ENCODE data around the gene FAM236B. TPM values are rescaled to one million over a fixed set of nuclear protein-coding genes. Genes with fewer than 3 reads are reported as not detected.

Gene FAM236B
- total and polyA plus RNA-seq, 2 experiments from 2014 or later, result not detected

DNA sequence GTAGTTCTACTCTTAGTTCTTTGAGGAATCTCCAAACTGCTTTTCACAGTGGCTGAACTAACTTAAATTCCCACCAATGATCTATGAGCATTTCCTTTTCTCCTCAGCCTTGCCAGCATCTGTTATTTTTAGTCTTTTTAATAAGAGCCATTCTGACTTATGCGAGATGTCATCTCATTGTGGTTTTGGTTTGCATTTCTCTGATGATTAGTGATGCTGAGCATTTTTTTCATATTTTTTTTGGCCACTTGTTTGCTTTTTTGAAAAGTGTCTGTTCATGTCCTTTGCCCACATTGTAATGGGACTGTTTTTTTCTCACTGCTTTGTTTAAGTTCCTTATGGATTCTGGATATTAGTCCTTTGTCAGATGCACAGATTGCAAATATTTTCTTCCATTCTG, 46.9 kb downstream of the FAM236B start:
- H3K4me2 ChIP-seq, result no peak overlapping the region
- no peak overlapping the region for H2AFZ ChIP-seq
- no peak overlapping the region for H3K4me3 ChIP-seq
- no peak overlapping the region for H3K27ac Mint-ChIP-seq
- H3K79me2 ChIP-seq (replicated peaks; ENCODE audit: insufficient read depth), result no peaks in the 10 kb centered on the region
- H3K4me1 ChIP-seq (ENCODE audit: insufficient read depth), result peaks cover 4% of the 10 kb centered on the region; the same call in 1 of the 2 replicates
- H3F3A ChIP-seq (replicated peaks; ENCODE audit: low read depth), result no peaks in the 10 kb centered on the region
- DNase-seq (ENCODE audit: low spot score), result no peak
- peaks cover 2% of the 10 kb centered on the region for H3K27me3 Mint-ChIP-seq (ENCODE audit: insufficient read depth, low read depth, poor library complexity)
- no peaks in the 10 kb centered on the region for H3K36me3 Mint-ChIP-seq (ENCODE audit: low read depth)
- no peak for ATAC-seq
- no peaks in the 10 kb centered on the region for H3K27me3 ChIP-seq (ENCODE audit: insufficient read depth)
- H3K4me1 Mint-ChIP-seq, result peaks cover 18% of the 10 kb centered on the region
- H3K9me3 Mint-ChIP-seq, result no peaks in the 10 kb centered on the region
- no peak overlapping the region for H3K4me3 Mint-ChIP-seq
- no peaks in the 10 kb centered on the region for H3K9me2 ChIP-seq (ENCODE audit: insufficient read depth)
- H3K27ac ChIP-seq (ENCODE audit: low read depth), result no peak overlapping the region
- H4K20me1 ChIP-seq (replicated peaks; ENCODE audit: insufficient read depth), result no peaks in the 10 kb centered on the region
- TF ChIP-seq NANOG (IDR thresholded peaks at IDR 0.05; ENCODE audit: borderline replicate concordance) (no peak), ZNF331 (CRISPR knock-in tag; IDR thresholded peaks at IDR 0.05; ENCODE audit: low read depth) (no peak), ZNF114 (CRISPR knock-in tag; IDR thresholded peaks at IDR 0.05) (no peak), EZH2phosphoT487 (IDR thresholded peaks at IDR 0.05; ENCODE audit: unreplicated experiment) (no peak), POLR2AphosphoS5 (IDR thresholded peaks at IDR 0.05; ENCODE audit: low read depth) (no peak), JUNB (IDR thresholded peaks at IDR 0.05; ENCODE audit: unreplicated experiment) (no peak), STAT1 (IDR thresholded peaks at IDR 0.05; ENCODE audit: unreplicated experiment) (no peak), CREB1 (CRISPR knock-in tag; IDR thresholded peaks at IDR 0.05; ENCODE audit: low read depth) (no peak), EZH2 (IDR thresholded peaks at IDR 0.05; ENCODE audit: low read depth, unreplicated experiment) (no peak)
- TF ChIP-seq, protein P1, sequence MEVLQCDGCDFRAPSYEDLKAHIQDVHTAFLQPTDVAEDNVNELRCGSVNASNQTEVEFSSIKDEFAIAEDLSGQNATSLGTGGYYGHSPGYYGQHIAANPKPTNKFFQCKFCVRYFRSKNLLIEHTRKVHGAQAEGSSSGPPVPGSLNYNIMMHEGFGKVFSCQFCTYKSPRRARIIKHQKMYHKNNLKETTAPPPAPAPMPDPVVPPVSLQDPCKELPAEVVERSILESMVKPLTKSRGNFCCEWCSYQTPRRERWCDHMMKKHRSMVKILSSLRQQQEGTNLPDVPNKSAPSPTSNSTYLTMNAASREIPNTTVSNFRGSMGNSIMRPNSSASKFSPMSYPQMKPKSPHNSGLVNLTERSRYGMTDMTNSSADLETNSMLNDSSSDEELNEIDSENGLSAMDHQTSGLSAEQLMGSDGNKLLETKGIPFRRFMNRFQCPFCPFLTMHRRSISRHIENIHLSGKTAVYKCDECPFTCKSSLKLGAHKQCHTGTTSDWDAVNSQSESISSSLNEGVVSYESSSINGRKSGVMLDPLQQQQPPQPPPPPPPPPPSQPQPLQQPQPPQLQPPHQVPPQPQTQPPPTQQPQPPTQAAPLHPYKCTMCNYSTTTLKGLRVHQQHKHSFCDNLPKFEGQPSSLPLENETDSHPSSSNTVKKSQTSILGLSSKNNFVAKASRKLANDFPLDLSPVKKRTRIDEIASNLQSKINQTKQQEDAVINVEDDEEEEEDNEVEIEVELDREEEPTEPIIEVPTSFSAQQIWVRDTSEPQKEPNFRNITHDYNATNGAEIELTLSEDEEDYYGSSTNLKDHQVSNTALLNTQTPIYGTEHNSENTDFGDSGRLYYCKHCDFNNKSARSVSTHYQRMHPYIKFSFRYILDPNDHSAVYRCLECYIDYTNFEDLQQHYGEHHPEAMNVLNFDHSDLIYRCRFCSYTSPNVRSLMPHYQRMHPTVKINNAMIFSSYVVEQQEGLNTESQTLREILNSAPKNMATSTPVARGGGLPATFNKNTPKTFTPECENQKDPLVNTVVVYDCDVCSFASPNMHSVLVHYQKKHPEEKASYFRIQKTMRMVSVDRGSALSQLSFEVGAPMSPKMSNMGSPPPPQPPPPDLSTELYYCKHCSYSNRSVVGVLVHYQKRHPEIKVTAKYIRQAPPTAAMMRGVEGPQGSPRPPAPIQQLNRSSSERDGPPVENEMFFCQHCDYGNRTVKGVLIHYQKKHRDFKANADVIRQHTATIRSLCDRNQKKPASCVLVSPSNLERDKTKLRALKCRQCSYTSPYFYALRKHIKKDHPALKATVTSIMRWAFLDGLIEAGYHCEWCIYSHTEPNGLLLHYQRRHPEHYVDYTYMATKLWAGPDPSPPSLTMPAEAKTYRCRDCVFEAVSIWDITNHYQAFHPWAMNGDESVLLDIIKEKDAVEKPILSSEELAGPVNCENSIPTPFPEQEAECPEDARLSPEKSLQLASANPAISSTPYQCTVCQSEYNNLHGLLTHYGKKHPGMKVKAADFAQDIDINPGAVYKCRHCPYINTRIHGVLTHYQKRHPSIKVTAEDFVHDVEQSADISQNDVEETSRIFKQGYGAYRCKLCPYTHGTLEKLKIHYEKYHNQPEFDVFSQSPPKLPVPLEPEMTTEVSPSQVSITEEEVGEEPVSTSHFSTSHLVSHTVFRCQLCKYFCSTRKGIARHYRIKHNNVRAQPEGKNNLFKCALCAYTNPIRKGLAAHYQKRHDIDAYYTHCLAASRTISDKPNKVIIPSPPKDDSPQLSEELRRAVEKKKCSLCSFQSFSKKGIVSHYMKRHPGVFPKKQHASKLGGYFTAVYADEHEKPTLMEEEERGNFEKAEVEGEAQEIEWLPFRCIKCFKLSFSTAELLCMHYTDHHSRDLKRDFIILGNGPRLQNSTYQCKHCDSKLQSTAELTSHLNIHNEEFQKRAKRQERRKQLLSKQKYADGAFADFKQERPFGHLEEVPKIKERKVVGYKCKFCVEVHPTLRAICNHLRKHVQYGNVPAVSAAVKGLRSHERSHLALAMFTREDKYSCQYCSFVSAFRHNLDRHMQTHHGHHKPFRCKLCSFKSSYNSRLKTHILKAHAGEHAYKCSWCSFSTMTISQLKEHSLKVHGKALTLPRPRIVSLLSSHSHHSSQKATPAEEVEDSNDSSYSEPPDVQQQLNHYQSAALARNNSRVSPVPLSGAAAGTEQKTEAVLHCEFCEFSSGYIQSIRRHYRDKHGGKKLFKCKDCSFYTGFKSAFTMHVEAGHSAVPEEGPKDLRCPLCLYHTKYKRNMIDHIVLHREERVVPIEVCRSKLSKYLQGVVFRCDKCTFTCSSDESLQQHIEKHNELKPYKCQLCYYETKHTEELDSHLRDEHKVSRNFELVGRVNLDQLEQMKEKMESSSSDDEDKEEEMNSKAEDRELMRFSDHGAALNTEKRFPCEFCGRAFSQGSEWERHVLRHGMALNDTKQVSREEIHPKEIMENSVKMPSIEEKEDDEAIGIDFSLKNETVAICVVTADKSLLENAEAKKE (CRISPR knock-in tag; IDR thresholded peaks at IDR 0.05), result no peak
- TF ChIP-seq, protein P2, sequence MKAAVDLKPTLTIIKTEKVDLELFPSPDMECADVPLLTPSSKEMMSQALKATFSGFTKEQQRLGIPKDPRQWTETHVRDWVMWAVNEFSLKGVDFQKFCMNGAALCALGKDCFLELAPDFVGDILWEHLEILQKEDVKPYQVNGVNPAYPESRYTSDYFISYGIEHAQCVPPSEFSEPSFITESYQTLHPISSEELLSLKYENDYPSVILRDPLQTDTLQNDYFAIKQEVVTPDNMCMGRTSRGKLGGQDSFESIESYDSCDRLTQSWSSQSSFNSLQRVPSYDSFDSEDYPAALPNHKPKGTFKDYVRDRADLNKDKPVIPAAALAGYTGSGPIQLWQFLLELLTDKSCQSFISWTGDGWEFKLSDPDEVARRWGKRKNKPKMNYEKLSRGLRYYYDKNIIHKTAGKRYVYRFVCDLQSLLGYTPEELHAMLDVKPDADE (IDR thresholded peaks at IDR 0.05), result no peak
- TF ChIP-seq, protein P3, sequence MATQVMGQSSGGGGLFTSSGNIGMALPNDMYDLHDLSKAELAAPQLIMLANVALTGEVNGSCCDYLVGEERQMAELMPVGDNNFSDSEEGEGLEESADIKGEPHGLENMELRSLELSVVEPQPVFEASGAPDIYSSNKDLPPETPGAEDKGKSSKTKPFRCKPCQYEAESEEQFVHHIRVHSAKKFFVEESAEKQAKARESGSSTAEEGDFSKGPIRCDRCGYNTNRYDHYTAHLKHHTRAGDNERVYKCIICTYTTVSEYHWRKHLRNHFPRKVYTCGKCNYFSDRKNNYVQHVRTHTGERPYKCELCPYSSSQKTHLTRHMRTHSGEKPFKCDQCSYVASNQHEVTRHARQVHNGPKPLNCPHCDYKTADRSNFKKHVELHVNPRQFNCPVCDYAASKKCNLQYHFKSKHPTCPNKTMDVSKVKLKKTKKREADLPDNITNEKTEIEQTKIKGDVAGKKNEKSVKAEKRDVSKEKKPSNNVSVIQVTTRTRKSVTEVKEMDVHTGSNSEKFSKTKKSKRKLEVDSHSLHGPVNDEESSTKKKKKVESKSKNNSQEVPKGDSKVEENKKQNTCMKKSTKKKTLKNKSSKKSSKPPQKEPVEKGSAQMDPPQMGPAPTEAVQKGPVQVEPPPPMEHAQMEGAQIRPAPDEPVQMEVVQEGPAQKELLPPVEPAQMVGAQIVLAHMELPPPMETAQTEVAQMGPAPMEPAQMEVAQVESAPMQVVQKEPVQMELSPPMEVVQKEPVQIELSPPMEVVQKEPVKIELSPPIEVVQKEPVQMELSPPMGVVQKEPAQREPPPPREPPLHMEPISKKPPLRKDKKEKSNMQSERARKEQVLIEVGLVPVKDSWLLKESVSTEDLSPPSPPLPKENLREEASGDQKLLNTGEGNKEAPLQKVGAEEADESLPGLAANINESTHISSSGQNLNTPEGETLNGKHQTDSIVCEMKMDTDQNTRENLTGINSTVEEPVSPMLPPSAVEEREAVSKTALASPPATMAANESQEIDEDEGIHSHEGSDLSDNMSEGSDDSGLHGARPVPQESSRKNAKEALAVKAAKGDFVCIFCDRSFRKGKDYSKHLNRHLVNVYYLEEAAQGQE (IDR thresholded peaks at IDR 0.05; ENCODE audit: unreplicated experiment), result no peak
- TF ChIP-seq, protein P4, sequence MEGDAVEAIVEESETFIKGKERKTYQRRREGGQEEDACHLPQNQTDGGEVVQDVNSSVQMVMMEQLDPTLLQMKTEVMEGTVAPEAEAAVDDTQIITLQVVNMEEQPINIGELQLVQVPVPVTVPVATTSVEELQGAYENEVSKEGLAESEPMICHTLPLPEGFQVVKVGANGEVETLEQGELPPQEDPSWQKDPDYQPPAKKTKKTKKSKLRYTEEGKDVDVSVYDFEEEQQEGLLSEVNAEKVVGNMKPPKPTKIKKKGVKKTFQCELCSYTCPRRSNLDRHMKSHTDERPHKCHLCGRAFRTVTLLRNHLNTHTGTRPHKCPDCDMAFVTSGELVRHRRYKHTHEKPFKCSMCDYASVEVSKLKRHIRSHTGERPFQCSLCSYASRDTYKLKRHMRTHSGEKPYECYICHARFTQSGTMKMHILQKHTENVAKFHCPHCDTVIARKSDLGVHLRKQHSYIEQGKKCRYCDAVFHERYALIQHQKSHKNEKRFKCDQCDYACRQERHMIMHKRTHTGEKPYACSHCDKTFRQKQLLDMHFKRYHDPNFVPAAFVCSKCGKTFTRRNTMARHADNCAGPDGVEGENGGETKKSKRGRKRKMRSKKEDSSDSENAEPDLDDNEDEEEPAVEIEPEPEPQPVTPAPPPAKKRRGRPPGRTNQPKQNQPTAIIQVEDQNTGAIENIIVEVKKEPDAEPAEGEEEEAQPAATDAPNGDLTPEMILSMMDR (conservative IDR thresholded peaks at IDR 0.05; ENCODE audit: low read depth in 2 of 2), result no peak
- no peaks in the 10 kb centered on the region for H3K36me3 ChIP-seq (ENCODE audit: insufficient read depth)

Data from GM23338 (cell line).